HCT116 (cell line): Measurements from ENCODE around the gene FAM111A. TPM values are rescaled to one million over a fixed set of nuclear protein-coding genes. Genes with fewer than 3 reads are reported as not detected.
A peak's percentile ranks its signal among the peaks of the same experiment; 100 is the strongest.
"Not testable (repeated sequence)": the region's sequence is repeated elsewhere in the genome, so short reads cannot be mapped to it uniquely, and the experiment has no call there.

Experiments used
- ATAC-seq: fragments of 200-7000 bp; cut with Tn5 transposase; 2 replicates; pipeline ENCODE4 v1.9.1; 2020; ENCODE audit warnings: mild to moderate bottlenecking, moderate library complexity
- BruUV-seq: library from RNA; stranded (reverse); fragments of 400-500 nt; replicated peaks from 2 replicates; lab custom pipeline; 2021; lab: Mats Ljungman, UMichigan
- CTCF ChIA-PET: fragments of 300-600 bp; sonication (Branson Sonifier 250); formaldehyde crosslinking; loops from one replicate; lab custom pipeline; 2021; ENCODE audit warnings: antibody characterized with exemption; lab: Charles Lee
- POLR2A ChIA-PET: fragments of 300-600, 350-600 bp; sonication (Branson Sonifier 250); formaldehyde crosslinking; loops from one replicate; lab custom pipeline; 2021; ENCODE audit warnings: antibody characterized with exemption; lab: Charles Lee
- RAD21 ChIA-PET, 2 experiments: fragments of 300-600 bp; sonication (Branson Sonifier 250); formaldehyde crosslinking; loops; one replicate each; lab custom pipeline; 2023; ENCODE audit warnings: low total read pairs in 2 of 2; ENCODE audit not compliant: uncharacterized antibody in 2 of 2, unreplicated experiment in 2 of 2, low non-redundant PET in 1 of 2; lab: Charles Lee
- DNase-seq: peaks from one replicate; pipeline ENCODE4 v3.0.0-alpha.2; 2010; ENCODE audit warnings: low read depth, low spot score
- H2AFZ ChIP-seq: fragments of 200-600 bp; shearing (Covaris generic), sonication (generic); 2 replicates; pipeline ENCODE4 v1.6.1; 2017; ENCODE audit warnings: low read depth, mixed run types, mixed read lengths, antibody characterized with exemption, low read length; ENCODE audit not compliant: poor library complexity, severe bottlenecking
- H3K27ac ChIP-seq: 2 replicates; pipeline ENCODE4 v1.5.1; 2012; ENCODE audit warnings: low read depth, low read length
- H3K27me3 ChIP-seq: fragments of 200-600 bp; sonication (generic); 2 replicates; pipeline ENCODE4 v1.6.1; 2016; ENCODE audit warnings: mixed run types, low read length, mixed read lengths; ENCODE audit not compliant: insufficient read depth
- H3K36me3 ChIP-seq, 2 experiments: fragments of 200-500 bp in 1 of 2; fragments of 200-600 bp in 1 of 2; sonication (Bioruptor generic) in 1 of 2; sonication (generic) in 1 of 2; 2 replicates each; pipeline versions ENCODE4 v1.5.1 to v1.6.1; 2014 to 2016; ENCODE audit warnings: low read length in 2 of 2, inconsistent platforms in 1 of 2, mixed read lengths in 1 of 2, mixed run types in 1 of 2; ENCODE audit not compliant: insufficient read depth in 2 of 2, control insufficient read depth in 1 of 2
- H3K4me1 ChIP-seq, 2 experiments: fragments of 200-600 bp in 1 of 2; sonication (generic) in 1 of 2; 2 replicates each; pipeline versions ENCODE4 v1.5.1 to v1.6.1; 2012 to 2017; ENCODE audit warnings: low read length in 2 of 2, inconsistent platforms in 1 of 2, mild to moderate bottlenecking in 1 of 2, mixed read lengths in 1 of 2, mixed run types in 1 of 2, moderate library complexity in 1 of 2; ENCODE audit not compliant: insufficient read depth in 2 of 2, control insufficient read depth in 1 of 2
- H3K4me2 ChIP-seq: fragments of 200-600 bp; sonication (generic); 2 replicates; pipeline ENCODE4 v1.6.1; 2017; ENCODE audit warnings: mixed run types, low read length, mixed read lengths
- H3K4me3 ChIP-seq, 2 experiments: fragments of 200-600 bp in 1 of 2; sonication (generic) in 1 of 2; replicated peaks in 1 of 2; 2 replicates each; pipeline ENCODE4 v1.5.1; 2011 to 2016; ENCODE audit warnings: low read length in 2 of 2, control low read depth in 1 of 2, low read depth in 1 of 2, mild to moderate bottlenecking in 1 of 2, mixed read lengths in 1 of 2, mixed run types in 1 of 2
- H3K79me2 ChIP-seq: fragments of 200-600 bp; sonication (generic); 2 replicates; pipeline ENCODE4 v1.6.1; 2017; ENCODE audit warnings: mild to moderate bottlenecking, mixed run types, low read length, moderate library complexity, mixed read lengths; ENCODE audit not compliant: insufficient read depth
- H3K9ac ChIP-seq: fragments of 200-600 bp; sonication (generic); 2 replicates; pipeline ENCODE4 v1.6.1; 2016; ENCODE audit warnings: low read length, mixed read lengths
- H3K9me2 ChIP-seq: fragments of 200-600 bp; sonication (generic), shearing (Covaris generic); 2 replicates; pipeline ENCODE4 v1.6.1; 2017; ENCODE audit warnings: mixed run types, mild to moderate bottlenecking, moderate library complexity; ENCODE audit not compliant: insufficient read depth
- H3K9me3 ChIP-seq, 2 experiments: fragments of 200-500 bp in 1 of 2; fragments of 200-600 bp in 1 of 2; sonication (Bioruptor generic) in 1 of 2; sonication (generic) in 1 of 2; 2 replicates each; pipeline ENCODE4 v1.6.1; 2014 to 2017; ENCODE audit warnings: low read length in 2 of 2, mixed read lengths in 2 of 2, inconsistent platforms in 1 of 2, low read depth in 1 of 2, mild to moderate bottlenecking in 1 of 2, mixed run types in 1 of 2, moderate library complexity in 1 of 2; ENCODE audit not compliant: control insufficient read depth in 1 of 2, insufficient read depth in 1 of 2
- H4K20me1 ChIP-seq: fragments of 200-600 bp; sonication (generic), shearing (Covaris generic); 2 replicates; pipeline ENCODE4 v1.6.1; 2017; ENCODE audit warnings: mixed run types, mild to moderate bottlenecking, moderate library complexity; ENCODE audit not compliant: insufficient read depth
- EGR1 ChIP-seq: IDR thresholded peaks from 2 replicates; pipeline ENCODE4 v1.6.1; 2012; ENCODE audit warnings: low read depth
- FOSL1 ChIP-seq: IDR thresholded peaks from 2 replicates; pipeline ENCODE4 v1.6.1; 2012; ENCODE audit warnings: low read depth
- POLR2A ChIP-seq: IDR thresholded peaks from 2 replicates; pipeline ENCODE4 v1.7.0; 2011; ENCODE audit warnings: borderline replicate concordance; ENCODE audit not compliant: insufficient read depth, insufficient read length; ENCODE audit errors: extremely low read depth
- POLR2AphosphoS5 ChIP-seq: IDR thresholded peaks from 2 replicates; pipeline ENCODE4 v1.6.1; 2011; ENCODE audit warnings: mild to moderate bottlenecking, low read depth, low read length, moderate library complexity
- RAD21 ChIP-seq: IDR thresholded peaks from 2 replicates; pipeline ENCODE4 v1.6.1; 2012; ENCODE audit warnings: low read depth, mild to moderate bottlenecking
- SIN3A ChIP-seq: IDR thresholded peaks from 2 replicates; pipeline ENCODE4 v1.6.1; 2012; ENCODE audit warnings: low read depth
- SP1 ChIP-seq: IDR thresholded peaks from 2 replicates; pipeline ENCODE4 v1.6.1; 2012; ENCODE audit warnings: low read depth
- SRF ChIP-seq: IDR thresholded peaks from 2 replicates; pipeline ENCODE4 v1.6.1; 2012; ENCODE audit warnings: low read depth
- YY1 ChIP-seq: IDR thresholded peaks from 2 replicates; pipeline ENCODE4 v1.6.1; 2011; ENCODE audit warnings: low read length, low read depth, moderate library complexity, mild to moderate bottlenecking; ENCODE audit not compliant: insufficient replicate concordance; ENCODE audit errors: extremely low read depth
- intact Hi-C: fragments of 100-400 bp; cut with micrococcal nuclease; formaldehyde crosslinking; loops from 2 replicates; pipeline ENCODE4 v1.10.0; 2022
- total RNA-seq: library from RNA; stranded (reverse); gene quantifications from one replicate; pipeline ENCODE4 v1.2.1, GENCODE V29; 2021; ENCODE audit not compliant: unreplicated experiment
- TF ChIP-seq, protein P1 (sequence below): IDR thresholded peaks from 2 replicates; pipeline ENCODE4 v1.6.1; 2012
- TF ChIP-seq, protein P2 (sequence below), 3 experiments: fragments of 200-600 bp in 1 of 3; sonication (generic) in 1 of 3; IDR thresholded peaks in 2 of 3; conservative IDR thresholded peaks in 1 of 3; 2 replicates each; pipeline ENCODE4 v1.5.1; 2012 to 2017; ENCODE audit warnings: low read depth in 2 of 3, low read length in 2 of 3, antibody characterized with exemption in 1 of 3, borderline replicate concordance in 1 of 3, control low read depth in 1 of 3, mild to moderate bottlenecking in 1 of 3, mixed read lengths in 1 of 3, mixed run types in 1 of 3, moderate library complexity in 1 of 3; ENCODE audit not compliant: insufficient read depth in 1 of 3

The FAM111A gene
- total RNA-seq, 1 experiment from 2014 or later: 30.3 TPM

DNA sequence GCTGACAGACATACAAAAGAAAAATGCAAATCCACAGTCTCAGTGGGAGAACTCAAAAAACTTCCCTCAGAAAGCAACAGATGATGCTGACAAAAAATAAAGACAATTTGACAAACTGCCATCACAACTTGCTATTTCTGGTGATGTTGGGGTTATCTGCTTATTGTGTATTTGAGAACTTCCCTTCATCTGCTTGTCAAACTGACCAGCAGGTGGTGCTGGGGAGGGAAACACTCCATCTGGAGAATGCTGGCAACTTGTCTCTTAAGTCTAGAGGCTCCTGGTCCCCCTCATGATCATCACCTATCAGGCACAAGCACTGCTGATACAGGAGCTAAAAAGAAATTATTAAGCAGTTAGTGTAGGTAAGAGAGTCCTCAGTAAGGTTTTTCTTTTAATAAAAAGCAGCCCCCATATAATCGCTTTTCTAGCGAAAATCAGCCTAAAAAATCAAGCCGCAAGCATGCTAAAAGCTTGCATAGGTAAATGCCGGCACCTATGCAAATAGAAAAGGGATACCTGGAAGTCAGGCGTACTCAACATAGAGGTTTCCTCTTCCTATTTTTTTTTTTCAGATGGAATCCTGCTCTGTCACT, 45.4 kb upstream of the FAM111A start:
- POLR2A ChIA-PET: interaction anchor here (1.1 kb wide), 1 partner anchor 45 kb away, joined by 3 read pairs; the partner anchor contains the start of gene FAM111A
- intact Hi-C loops: loop anchor here (1.0 to 2.0 kb wide), 2 partner anchors 39 to 62 kb away; no protein-coding TSS in a partner anchor
- CTCF ChIA-PET: interaction anchor here (0.8 to 1.0 kb wide), 2 partner anchors 38 to 61 kb away, joined by 4 to 7 read pairs; no protein-coding TSS in a partner anchor

DNA sequence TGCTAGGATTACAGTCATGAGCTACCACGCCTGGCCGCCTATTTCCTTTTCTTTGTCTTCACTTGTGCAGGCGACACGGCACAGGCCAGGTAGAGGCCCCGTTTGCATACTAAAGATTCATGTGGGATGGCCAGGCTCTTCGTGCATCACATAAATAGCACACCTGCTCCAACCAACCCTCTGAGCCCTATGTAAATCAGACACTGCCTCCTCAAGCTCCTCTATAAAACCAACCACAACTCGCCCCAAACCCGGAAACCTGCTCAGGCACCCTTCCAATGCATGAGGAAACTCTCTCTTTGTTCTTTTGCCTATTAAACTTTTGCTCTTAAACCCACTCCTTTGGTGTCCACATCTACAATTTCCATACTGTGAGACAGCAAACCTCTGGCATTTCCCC, 44.7 kb upstream of the FAM111A start:
- RAD21 ChIA-PET, BruUV-seq: not testable (repeated sequence)

More for the DNA sequence above, 45.4 kb upstream of the FAM111A start:
- no peaks in the 10 kb centered on the region for H3K9me3 ChIP-seq
- H3K4me2 ChIP-seq: no peak overlapping the region
- RAD21 ChIA-PET: no interaction called here
- ATAC-seq (peak; percentile 84), DNase-seq (peak; percentile 48)
- H4K20me1 ChIP-seq: no peaks in the 10 kb centered on the region
- no peak overlapping the region for H3K9ac ChIP-seq
- H3K27me3 ChIP-seq: no peaks in the 10 kb centered on the region
- H3K4me3 ChIP-seq: no peak overlapping the region
- no peaks in the 10 kb centered on the region for H3K9me2 ChIP-seq
- BruUV-seq: no TSS peak
- no peak overlapping the region for H3K27ac ChIP-seq
- no peaks in the 10 kb centered on the region for H3K36me3 ChIP-seq
- H2AFZ ChIP-seq: no peak overlapping the region
- H3K4me1 ChIP-seq: no peaks in the 10 kb centered on the region
- TF ChIP-seq, protein P1, sequence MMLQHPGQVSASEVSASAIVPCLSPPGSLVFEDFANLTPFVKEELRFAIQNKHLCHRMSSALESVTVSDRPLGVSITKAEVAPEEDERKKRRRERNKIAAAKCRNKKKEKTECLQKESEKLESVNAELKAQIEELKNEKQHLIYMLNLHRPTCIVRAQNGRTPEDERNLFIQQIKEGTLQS: no peak
- TF ChIP-seq SIN3A: no peak
- TF ChIP-seq YY1: no peak
- no peak for TF ChIP-seq EGR1
- no peak for TF ChIP-seq POLR2A
- TF ChIP-seq SP1: no peak
- peak; percentile 44 for TF ChIP-seq RAD21
- no peak for TF ChIP-seq FOSL1
- TF ChIP-seq SRF: no peak
- TF ChIP-seq, protein P2, sequence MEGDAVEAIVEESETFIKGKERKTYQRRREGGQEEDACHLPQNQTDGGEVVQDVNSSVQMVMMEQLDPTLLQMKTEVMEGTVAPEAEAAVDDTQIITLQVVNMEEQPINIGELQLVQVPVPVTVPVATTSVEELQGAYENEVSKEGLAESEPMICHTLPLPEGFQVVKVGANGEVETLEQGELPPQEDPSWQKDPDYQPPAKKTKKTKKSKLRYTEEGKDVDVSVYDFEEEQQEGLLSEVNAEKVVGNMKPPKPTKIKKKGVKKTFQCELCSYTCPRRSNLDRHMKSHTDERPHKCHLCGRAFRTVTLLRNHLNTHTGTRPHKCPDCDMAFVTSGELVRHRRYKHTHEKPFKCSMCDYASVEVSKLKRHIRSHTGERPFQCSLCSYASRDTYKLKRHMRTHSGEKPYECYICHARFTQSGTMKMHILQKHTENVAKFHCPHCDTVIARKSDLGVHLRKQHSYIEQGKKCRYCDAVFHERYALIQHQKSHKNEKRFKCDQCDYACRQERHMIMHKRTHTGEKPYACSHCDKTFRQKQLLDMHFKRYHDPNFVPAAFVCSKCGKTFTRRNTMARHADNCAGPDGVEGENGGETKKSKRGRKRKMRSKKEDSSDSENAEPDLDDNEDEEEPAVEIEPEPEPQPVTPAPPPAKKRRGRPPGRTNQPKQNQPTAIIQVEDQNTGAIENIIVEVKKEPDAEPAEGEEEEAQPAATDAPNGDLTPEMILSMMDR (IDR thresholded peaks at IDR 0.05 in 2 of 3, conservative IDR thresholded peaks at IDR 0.05 in 1 of 3; ENCODE audit: borderline replicate concordance in 1 of 3, insufficient read depth in 1 of 3, low read depth in 2 of 3, low read length in 2 of 3): peak; percentile 37 to 74 (median 65); a peak in 5 of 6 replicates
- TF ChIP-seq POLR2AphosphoS5: no peak
- H3K79me2 ChIP-seq: no peaks in the 10 kb centered on the region

More for the DNA sequence above, 44.7 kb upstream of the FAM111A start:
- H3K9me2 ChIP-seq, H3K4me2 ChIP-seq, ATAC-seq, H3K9ac ChIP-seq, H3K4me3 ChIP-seq, DNase-seq, H2AFZ ChIP-seq, POLR2A ChIA-PET, H3K4me1 ChIP-seq, H3K9me3 ChIP-seq, H3K36me3 ChIP-seq, H3K79me2 ChIP-seq, H3K27ac ChIP-seq, H4K20me1 ChIP-seq, H3K27me3 ChIP-seq: not testable (repeated sequence)
- CTCF ChIA-PET: interaction anchor here (0.8 to 1.0 kb wide), 2 partner anchors 38 to 61 kb away, joined by 4 to 7 read pairs; no protein-coding TSS in a partner anchor
- intact Hi-C loops: loop anchor here (1.0 to 2.0 kb wide), 2 partner anchors 38 to 61 kb away; no protein-coding TSS in a partner anchor
